Loucy (cell line): ENCODE data around the gene RUNX2.

Source experiments
- H2AFZ ChIP-seq: fragments of 200-600 bp; sonication (generic); 2 replicates; pipeline ENCODE4 v1.6.0; 2016; ENCODE audit warnings: antibody characterized with exemption, mild to moderate bottlenecking, low read length, moderate library complexity
- H3F3A ChIP-seq: fragments of 200-600 bp; 2 replicates; pipeline ENCODE4 v1.6.0; 2016; ENCODE audit warnings: antibody characterized with exemption, low read depth, mild to moderate bottlenecking
- H3K27me3 ChIP-seq: fragments of 200-600 bp; sonication (generic); 2 replicates; pipeline ENCODE4 v1.6.1; 2014; ENCODE audit warnings: low read length, mild to moderate bottlenecking; ENCODE audit not compliant: insufficient read depth, poor library complexity, severe bottlenecking
- H3K36me3 ChIP-seq: fragments of 200-600 bp; sonication (generic); 2 replicates; pipeline ENCODE4 v1.6.1; 2016; ENCODE audit warnings: low read length; ENCODE audit not compliant: insufficient read depth
- H3K4me1 ChIP-seq: fragments of 200-600 bp; sonication (generic); 2 replicates; pipeline ENCODE4 v1.5.1; 2014; ENCODE audit warnings: low read length, mild to moderate bottlenecking; ENCODE audit not compliant: insufficient read depth, poor library complexity, severe bottlenecking
- H3K4me2 ChIP-seq: fragments of 200-600 bp; sonication (generic); 2 replicates; pipeline ENCODE4 v1.6.0; 2014; ENCODE audit warnings: antibody characterized with exemption, low read length, low read depth, mild to moderate bottlenecking; ENCODE audit not compliant: poor library complexity, severe bottlenecking
- H3K4me3 ChIP-seq: fragments of 200-600 bp; sonication (generic); 2 replicates; pipeline ENCODE4 v1.5.1; 2014; ENCODE audit warnings: low read length, mild to moderate bottlenecking, mixed read lengths; ENCODE audit not compliant: poor library complexity, severe bottlenecking
- H3K79me2 ChIP-seq: fragments of 200-600 bp; sonication (generic); 2 replicates; pipeline ENCODE4 v1.6.1; 2014; ENCODE audit warnings: low read length; ENCODE audit not compliant: insufficient read depth
- H3K9ac ChIP-seq: fragments of 200-600 bp; sonication (generic); 2 replicates; pipeline ENCODE4 v1.6.0; 2014; ENCODE audit warnings: mild to moderate bottlenecking, low read depth, low read length, moderate library complexity; ENCODE audit not compliant: poor library complexity, severe bottlenecking
- H3K9me2 ChIP-seq: fragments of 200-600 bp; sonication (generic); replicated peaks from 2 replicates; pipeline ENCODE4 v1.6.1; 2016; ENCODE audit warnings: low read depth, low read length, mixed read lengths
- H3K9me3 ChIP-seq: fragments of 200-600 bp; sonication (generic); 2 replicates; pipeline ENCODE4 v1.6.1; 2014; ENCODE audit warnings: mild to moderate bottlenecking, antibody characterized with exemption, low read length, low read depth; ENCODE audit not compliant: insufficient read depth
- H4K20me1 ChIP-seq: fragments of 200-600 bp; sonication (generic); 2 replicates; pipeline ENCODE4 v1.6.0; 2014; ENCODE audit warnings: antibody characterized with exemption, low read length, mild to moderate bottlenecking; ENCODE audit not compliant: insufficient read depth, poor library complexity, severe bottlenecking
- CTCF ChIP-seq: fragments of 200-600 bp; sonication (generic); conservative IDR thresholded peaks from 2 replicates; pipeline ENCODE4 v1.5.1; 2014; ENCODE audit warnings: mild to moderate bottlenecking, antibody characterized with exemption, low read length
- EZH2phosphoT487 ChIP-seq: fragments of 200-600 bp; IDR thresholded peaks from 2 replicates; pipeline ENCODE4 v1.6.1; 2018; ENCODE audit warnings: antibody characterized with exemption, mild to moderate bottlenecking, moderate library complexity, borderline replicate concordance

Gene RUNX2

DNA sequence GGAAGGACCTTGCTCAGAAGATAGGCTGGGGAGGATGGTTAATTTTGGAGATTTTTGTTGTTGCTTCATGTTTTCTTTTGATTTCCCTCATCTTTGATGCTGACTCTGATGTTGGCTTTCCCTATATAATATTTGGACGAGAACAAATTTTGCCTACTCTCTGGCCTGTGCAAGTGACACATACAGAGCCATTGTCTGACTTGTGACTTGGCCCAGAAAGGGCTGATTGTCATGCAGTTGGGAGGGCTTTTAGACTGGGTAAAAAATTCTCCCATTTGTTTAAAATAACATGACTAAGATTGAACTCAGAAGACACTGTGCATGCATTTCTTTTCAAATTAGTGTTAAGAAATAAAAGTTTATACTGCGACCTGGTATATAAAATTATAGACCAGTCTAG lies 148.2 kb downstream of the RUNX2 start:
- Histone ChIP-seq H3K79me2 (peaks cover 94% of the 10 kb centered on the region), H3K4me2 (no peak overlapping the region), H3K9me3 (no peaks in the 10 kb centered on the region), H2AFZ (no peak overlapping the region), H4K20me1 (peaks cover 4% of the 10 kb centered on the region), H3F3A (no peaks in the 10 kb centered on the region), H3K9ac (no peak overlapping the region), H3K4me1 (peaks cover 46% of the 10 kb centered on the region), H3K27me3 (no peaks in the 10 kb centered on the region), H3K9me2 (no peaks in the 10 kb centered on the region), H3K36me3 (peaks cover 27% of the 10 kb centered on the region; the same call in 1 of the 2 replicates), H3K4me3 (no peak overlapping the region)
- TF ChIP-seq CTCF (no peak), EZH2phosphoT487 (no peak)

DNA sequence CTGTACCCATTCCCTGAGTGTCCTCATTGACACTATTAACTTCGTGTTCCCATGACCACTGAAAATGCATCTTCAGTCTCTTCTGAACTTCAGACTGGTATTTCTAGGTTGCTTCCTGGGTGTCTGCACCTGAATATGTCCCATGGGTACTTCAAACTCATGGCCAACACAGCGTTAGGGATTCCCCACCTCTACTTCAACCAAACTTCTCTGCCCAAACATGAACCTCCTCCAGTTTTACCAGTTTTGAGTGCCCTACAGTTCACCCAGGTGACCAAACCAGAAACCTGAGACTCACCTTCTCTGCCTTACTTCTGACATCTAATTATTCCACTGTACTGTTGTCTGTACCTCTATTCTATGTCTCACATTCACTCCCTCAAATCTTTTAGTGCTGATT lies 149.1 kb downstream of the RUNX2 start:
- peaks cover 4% of the 10 kb centered on the region for H4K20me1 ChIP-seq
- H3K4me1 ChIP-seq, result peaks cover 48% of the 10 kb centered on the region
- H3K4me3 ChIP-seq, result no peak overlapping the region
- no peaks in the 10 kb centered on the region for H3K9me2 ChIP-seq
- no peak overlapping the region for H3K4me2 ChIP-seq
- H2AFZ ChIP-seq, result no peak overlapping the region
- H3K36me3 ChIP-seq, result peaks cover 24% of the 10 kb centered on the region; the same call in 1 of the 2 replicates
- no peaks in the 10 kb centered on the region for H3K27me3 ChIP-seq
- H3F3A ChIP-seq, result no peaks in the 10 kb centered on the region
- no peak overlapping the region for H3K9ac ChIP-seq
- TF ChIP-seq CTCF (no peak), EZH2phosphoT487 (no peak)
- peaks cover 96% of the 10 kb centered on the region for H3K79me2 ChIP-seq
- H3K9me3 ChIP-seq, result no peaks in the 10 kb centered on the region

GRCh38 chr6:45477790-45478189 lies 149.7 kb downstream of the RUNX2 start:
- Histone ChIP-seq H4K20me1 (no peaks in the 10 kb centered on the region), H3K79me2 (peaks cover 96% of the 10 kb centered on the region), H3K36me3 (peaks cover 21% of the 10 kb centered on the region; the same call in 1 of the 2 replicates), H3K27me3 (no peaks in the 10 kb centered on the region), H3K9ac (no peak overlapping the region), H2AFZ (no peak overlapping the region), H3K9me3 (no peaks in the 10 kb centered on the region), H3F3A (no peaks in the 10 kb centered on the region), H3K9me2 (no peaks in the 10 kb centered on the region), H3K4me2 (no peak overlapping the region), H3K4me1 (peaks cover 43% of the 10 kb centered on the region), H3K4me3 (no peak overlapping the region)
- TF ChIP-seq CTCF (no peak), EZH2phosphoT487 (no peak)
